Ishikawa (cell line): ENCODE data around the gene ARL4D.

ENCODE experiments used
- CEBPB ChIP-seq: IDR thresholded peaks from 2 replicates; pipeline ENCODE4 v1.6.1; 2012
- CREB1 ChIP-seq: IDR thresholded peaks from 2 replicates; pipeline ENCODE4 v1.6.1; 2012; ENCODE audit warnings: low read depth
- EGR1 ChIP-seq: IDR thresholded peaks from 2 replicates; pipeline ENCODE4 v1.6.1; 2012
- EP300 ChIP-seq: IDR thresholded peaks from 2 replicates; pipeline ENCODE4 v1.6.1; 2012; ENCODE audit warnings: borderline replicate concordance
- FOXM1 ChIP-seq: IDR thresholded peaks from 2 replicates; pipeline ENCODE4 v1.6.1; 2012; ENCODE audit warnings: low read depth, borderline replicate concordance
- MAX ChIP-seq: IDR thresholded peaks from 2 replicates; pipeline ENCODE4 v1.6.1; 2012
- NFIC ChIP-seq: IDR thresholded peaks from 2 replicates; pipeline ENCODE4 v1.6.1; 2012
- RAD21 ChIP-seq: IDR thresholded peaks from 2 replicates; pipeline ENCODE4 v1.6.1; 2012; ENCODE audit warnings: low read depth
- REST ChIP-seq: IDR thresholded peaks from 2 replicates; pipeline ENCODE4 v1.6.1; 2012; ENCODE audit warnings: low read depth, mild to moderate bottlenecking
- TAF1 ChIP-seq: IDR thresholded peaks from 2 replicates; pipeline ENCODE4 v1.6.1; 2012; ENCODE audit warnings: low read depth, mild to moderate bottlenecking
- TCF12 ChIP-seq: IDR thresholded peaks from 2 replicates; pipeline ENCODE4 v1.6.1; 2012; ENCODE audit warnings: low read depth
- TEAD4 ChIP-seq: IDR thresholded peaks from 2 replicates; pipeline ENCODE4 v1.6.1; 2012
- USF1 ChIP-seq: IDR thresholded peaks from 2 replicates; pipeline ENCODE4 v1.6.1; 2012
- YY1 ChIP-seq: IDR thresholded peaks from 2 replicates; pipeline ENCODE4 v1.6.1; 2012; ENCODE audit warnings: low read depth
- ZBTB7A ChIP-seq: IDR thresholded peaks from 2 replicates; pipeline ENCODE4 v1.6.1; 2012; ENCODE audit warnings: low read depth

The ARL4D gene

GRCh38 chr17:43431714-43432523, 33.1 kb downstream of the ARL4D start:
- TF ChIP-seq MAX (no peak), TCF12 (no peak), USF1 (no peak)

- TF ChIP-seq CEBPB (peak; percentile 68), USF1 (peak; percentile 50), RAD21 (peak; percentile 41), TAF1 (no peak), CREB1 (0 out of 2 replicates have a peak, but pooled peaks have one; percentile 33), TCF12 (peak; percentile 99), MAX (peak; percentile 85), FOXM1 (peak; percentile 98), EGR1 (peak; percentile 10; the same call in 1 of the 2 replicates), EP300 (peak; percentile 99), ZBTB7A (no peak), REST (no peak), NFIC (peak; percentile 100), TEAD4 (peak; percentile 98), YY1 (peak; percentile 84)
Measured at GRCh38 chr17:43434902-43435319, 36.1 kb downstream of the ARL4D start.

GRCh38 chr17:43437756-43438155, 39.0 kb downstream of the ARL4D start:
- TF ChIP-seq FOXM1: no peak
- no peak for TF ChIP-seq NFIC
- no peak for TF ChIP-seq EGR1
- no peak for TF ChIP-seq TAF1
- TF ChIP-seq TCF12: no peak
- TF ChIP-seq RAD21: no peak
- TF ChIP-seq YY1: no peak
- no peak for TF ChIP-seq TEAD4
- TF ChIP-seq ZBTB7A: no peak
- no peak for TF ChIP-seq EP300
- no peak for TF ChIP-seq CEBPB
- TF ChIP-seq CREB1: no peak
- no peak for TF ChIP-seq MAX

- no peak for TF ChIP-seq TAF1
- no peak for TF ChIP-seq CREB1
- no peak for TF ChIP-seq MAX
- TF ChIP-seq FOXM1: no peak
- TF ChIP-seq CEBPB: no peak
- no peak for TF ChIP-seq RAD21
- TF ChIP-seq NFIC: no peak
Measured at GRCh38 chr17:43438626-43439025, 39.8 kb downstream of the ARL4D start.

GRCh38 chr17:43439041-43439440, 40.2 kb downstream of the ARL4D start:
- TF ChIP-seq REST: no peak
- TF ChIP-seq MAX: no peak
- no peak for TF ChIP-seq USF1
- TF ChIP-seq RAD21: no peak
- TF ChIP-seq TAF1: no peak
- no peak for TF ChIP-seq TEAD4
